SH-SY5Y (cell line): ENCODE data around the gene IFNAR2.

Experiments
- GATA2 ChIP-seq: IDR thresholded peaks from 2 replicates; pipeline ENCODE4 v1.6.1; 2011; ENCODE audit warnings: mild to moderate bottlenecking, low read depth, low read length
- GATA3 ChIP-seq: IDR thresholded peaks from 2 replicates; pipeline ENCODE4 v1.6.1; 2011; ENCODE audit warnings: low read depth, mild to moderate bottlenecking, low read length, moderate library complexity

IFNAR2 gene

DNA sequence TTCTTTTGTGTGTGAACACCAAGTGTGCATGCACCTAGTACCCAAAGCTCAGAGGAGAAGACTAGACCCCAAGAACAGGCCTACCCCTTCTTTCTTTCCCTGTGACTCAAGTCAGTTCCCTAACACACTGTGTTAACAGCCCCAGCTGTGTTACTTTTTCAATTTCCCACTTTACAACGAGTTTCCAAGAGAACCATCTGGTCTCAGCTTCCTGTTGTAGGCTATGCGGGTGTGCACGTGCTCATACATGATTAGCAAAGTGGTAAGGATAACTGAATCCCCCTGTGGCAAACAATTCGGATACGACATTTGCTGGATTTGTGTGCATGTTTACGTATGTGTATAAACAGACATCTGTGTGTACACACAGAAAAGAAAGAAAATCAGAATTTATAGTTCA lies 17.9 kb downstream of the IFNAR2 start:
- TF ChIP-seq GATA3 (no peak), GATA2 (no peak)

DNA sequence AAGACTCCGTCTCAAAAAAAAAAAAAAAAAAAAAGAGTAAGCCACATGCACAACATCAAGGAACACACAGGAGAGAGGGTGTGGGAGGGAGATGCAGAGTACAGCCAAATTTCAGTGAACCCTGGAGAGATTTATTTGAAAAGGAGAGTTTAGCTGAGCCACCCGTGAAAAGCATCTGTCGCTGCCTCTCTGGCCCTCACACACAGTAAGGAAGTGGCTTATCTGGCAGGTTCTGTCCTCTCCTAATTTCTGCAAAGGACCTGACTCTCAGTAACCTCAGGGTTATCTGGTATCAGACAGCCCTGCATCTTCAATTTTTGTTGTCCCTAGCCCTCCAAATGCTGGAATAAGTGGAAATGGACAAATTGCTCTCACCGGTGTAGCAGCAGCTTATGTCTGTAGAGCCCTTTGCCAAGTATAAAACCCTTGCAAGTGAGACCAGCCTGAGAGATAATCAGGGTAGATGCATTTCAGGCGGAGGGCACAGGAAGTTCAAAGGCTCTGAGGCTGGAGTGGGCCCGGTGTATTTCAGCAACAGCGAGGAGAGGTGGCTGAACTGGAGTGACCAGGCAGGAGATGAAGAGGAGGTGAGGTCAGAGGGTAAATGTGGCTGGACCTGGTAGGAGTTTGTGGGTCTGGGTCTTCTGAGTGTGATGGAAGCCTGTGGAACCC lies 19.7 kb downstream of the IFNAR2 start:
- TF ChIP-seq GATA2 = no peak
- TF ChIP-seq GATA3 = no peak

- no peak for TF ChIP-seq GATA3
- no peak for TF ChIP-seq GATA2
Measured at GRCh38 chr21:33251119-33251518, 21.4 kb downstream of the IFNAR2 start.

DNA sequence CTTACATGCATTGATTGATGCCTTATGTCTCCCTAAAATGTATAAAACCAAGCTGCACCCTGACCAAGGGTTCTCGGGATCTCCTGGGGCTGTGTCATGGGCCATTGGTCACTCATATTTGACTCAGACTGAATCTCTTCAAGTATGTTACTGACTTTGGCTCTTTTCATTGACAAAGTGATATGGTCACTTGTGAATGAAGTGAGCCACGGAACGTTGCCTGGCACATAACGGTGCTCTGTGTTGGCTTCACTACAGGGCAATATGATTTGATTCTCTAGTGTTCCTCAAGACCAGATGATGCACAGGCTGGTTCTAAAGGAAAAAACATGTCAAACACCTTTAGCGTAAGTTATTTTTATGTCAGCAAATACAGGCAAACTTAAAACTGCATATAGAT lies 25.0 kb downstream of the IFNAR2 start:
- TF ChIP-seq GATA2 (no peak), GATA3 (no peak)

GRCh38 chr21:33255404-33255803 lies 25.7 kb downstream of the IFNAR2 start:
- TF ChIP-seq GATA2 (no peak), GATA3 (no peak)

DNA sequence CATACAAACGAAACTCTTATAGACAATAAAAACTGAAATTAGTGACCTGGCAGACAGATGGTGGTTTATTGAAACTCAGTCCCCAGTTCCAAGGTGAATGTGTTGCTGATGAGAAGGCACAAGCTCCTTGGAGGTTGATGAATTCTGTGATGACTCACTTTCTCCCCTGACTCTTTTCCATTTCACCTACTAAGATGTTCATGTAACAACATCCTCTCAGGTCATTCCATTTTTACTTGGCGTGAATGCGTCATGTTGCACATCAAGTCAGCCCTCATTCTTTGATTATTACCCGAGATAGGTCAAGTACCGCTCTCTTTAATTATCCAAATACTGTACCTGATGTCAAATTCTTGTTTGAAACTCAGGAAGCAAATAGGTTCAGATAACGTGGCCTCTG lies 26.3 kb downstream of the IFNAR2 start:
- no peak for TF ChIP-seq GATA2
- no peak for TF ChIP-seq GATA3

- TF ChIP-seq GATA2 (no peak), GATA3 (no peak)
Measured at GRCh38 chr21:33257094-33257803, 27.5 kb downstream of the IFNAR2 start.

DNA sequence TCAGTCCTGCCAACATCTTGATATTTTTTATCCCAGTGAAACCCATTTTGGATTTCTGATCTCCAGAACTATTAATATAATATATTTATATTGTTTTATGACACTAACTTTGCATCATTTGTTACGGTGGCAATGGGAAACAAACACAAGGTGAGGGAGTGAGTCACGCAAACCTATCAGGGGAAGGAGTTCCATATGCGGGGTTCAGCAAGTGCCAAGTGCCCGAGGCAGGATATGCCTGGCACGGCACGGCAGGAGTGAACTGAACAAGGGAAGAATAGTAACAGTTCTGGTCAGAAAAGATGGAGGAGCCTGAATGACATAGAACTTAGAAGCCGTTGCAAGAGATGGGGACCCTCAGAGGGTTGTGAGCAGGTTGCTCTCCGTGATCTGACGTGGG lies 28.7 kb downstream of the IFNAR2 start:
- TF ChIP-seq GATA3 = no peak
- TF ChIP-seq GATA2 = no peak

DNA sequence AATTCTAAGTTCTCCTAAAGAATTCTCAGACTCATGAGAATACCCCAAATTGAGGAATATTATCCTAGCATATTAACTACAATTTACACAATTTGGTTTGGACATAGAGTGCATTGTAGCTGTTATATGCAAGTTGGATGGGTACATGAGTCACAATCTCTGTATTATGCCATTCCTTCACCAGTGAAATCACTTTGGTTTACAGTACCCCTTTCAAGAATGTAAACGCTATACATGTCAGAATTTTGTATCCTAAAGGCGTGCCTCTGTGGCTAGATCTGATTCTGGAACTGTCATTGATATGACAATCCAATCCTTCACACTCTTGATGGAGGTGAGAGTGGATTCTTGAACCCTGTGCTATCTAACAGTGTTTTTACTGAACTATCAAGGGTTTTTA lies 29.7 kb downstream of the IFNAR2 start:
- TF ChIP-seq GATA2 = no peak
- TF ChIP-seq GATA3 = no peak

- TF ChIP-seq GATA3 (no peak), GATA2 (no peak)
Measured at GRCh38 chr21:33259995-33260394, 30.3 kb downstream of the IFNAR2 start.

DNA sequence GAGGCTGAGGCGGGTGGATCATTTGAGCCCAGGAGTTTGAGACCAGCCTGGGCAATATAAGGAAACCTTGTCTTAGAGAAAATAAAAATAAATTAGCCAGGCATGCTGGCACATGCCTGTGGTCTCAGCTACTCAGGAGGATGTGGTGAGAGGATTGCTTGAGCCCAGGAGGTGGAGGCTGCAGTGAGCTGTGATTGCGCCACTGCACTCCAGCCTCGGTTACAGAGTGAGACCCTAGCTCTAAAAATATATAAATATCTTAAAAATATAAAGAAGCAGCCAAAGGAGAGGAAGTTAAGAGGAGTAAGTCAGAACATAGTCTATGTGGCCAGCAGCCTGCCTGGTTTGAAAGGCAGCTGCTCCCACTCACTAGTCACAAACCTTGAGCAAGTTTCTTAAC lies 31.9 kb downstream of the IFNAR2 start:
- TF ChIP-seq GATA3 = no peak
- no peak for TF ChIP-seq GATA2

DNA sequence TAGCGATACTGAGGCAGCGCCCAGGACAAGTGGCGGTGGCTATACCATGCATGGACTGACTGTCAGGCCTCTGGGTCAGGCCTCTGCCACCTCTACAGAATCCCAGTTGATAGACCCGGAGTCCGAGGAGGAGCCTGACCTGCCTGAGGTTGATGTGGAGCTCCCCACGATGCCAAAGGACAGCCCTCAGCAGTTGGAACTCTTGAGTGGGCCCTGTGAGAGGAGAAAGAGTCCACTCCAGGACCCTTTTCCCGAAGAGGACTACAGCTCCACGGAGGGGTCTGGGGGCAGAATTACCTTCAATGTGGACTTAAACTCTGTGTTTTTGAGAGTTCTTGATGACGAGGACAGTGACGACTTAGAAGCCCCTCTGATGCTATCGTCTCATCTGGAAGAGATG lies 33.2 kb downstream of the IFNAR2 start:
- no peak for TF ChIP-seq GATA2
- no peak for TF ChIP-seq GATA3

- TF ChIP-seq GATA3 (no peak), GATA2 (no peak)
Measured at GRCh38 chr21:33264561-33264960, 34.8 kb downstream of the IFNAR2 start.

- TF ChIP-seq GATA3 (no peak), GATA2 (no peak)
Measured at GRCh38 chr21:33265664-33266049, 35.9 kb downstream of the IFNAR2 start.

GRCh38 chr21:33266050-33266788 lies 36.5 kb downstream of the IFNAR2 start, which contains the start of gene IL10RB:
TSS of gene IL10RB (plus strand) at chr21:33266367. CDS start at chr21:33266466, 99 bp downstream.
- TF ChIP-seq GATA2 (no peak), GATA3 (no peak)
